K562 (cell line): Measurements from ENCODE around the gene GPR15. TPM values are rescaled to one million over a fixed set of nuclear protein-coding genes. Genes with fewer than 3 reads are reported as not detected.

Experiments
- ARID1B ChIP-seq: fragments of 450-650 bp; IDR thresholded peaks from 2 replicates; pipeline ENCODE4 v1.6.1; 2016; ENCODE audit warnings: antibody characterized with exemption, mild to moderate bottlenecking, inconsistent platforms
- BRF2 ChIP-seq: IDR thresholded peaks from 3 replicates; pipeline ENCODE4 v1.6.1; 2011; ENCODE audit warnings: borderline replicate concordance, mild to moderate bottlenecking; ENCODE audit not compliant: insufficient read length, insufficient read depth
- CEBPB ChIP-seq: fragments of 450-650 bp; IDR thresholded peaks from 2 replicates; pipeline ENCODE4 v1.6.1; 2016; ENCODE audit warnings: missing genetic modification characterization, missing compliant biosample characterization
- E2F3 ChIP-seq: fragments of 250-450 bp; sonication (Bioruptor Pico); IDR thresholded peaks from 2 replicates; pipeline ENCODE4 v1.4.0; 2020; ENCODE audit warnings: mild to moderate bottlenecking
- EZH2 ChIP-seq: IDR thresholded peaks from 2 replicates; pipeline ENCODE4 v1.6.1; 2012; ENCODE audit warnings: low read depth, mild to moderate bottlenecking, inconsistent platforms, low read length, borderline replicate concordance
- HDAC3 ChIP-seq: fragments of 450-650 bp; IDR thresholded peaks from 2 replicates; pipeline ENCODE4 v1.6.1; 2018; ENCODE audit warnings: borderline replicate concordance, mild to moderate bottlenecking, moderate library complexity; ENCODE audit not compliant: partially characterized antibody
- ID3 ChIP-seq, 2 experiments: fragments of 250-450 bp in 1 of 2; fragments of 450-650 bp in 1 of 2; sonication (Bioruptor Pico) in 1 of 2; IDR thresholded peaks; 2 replicates each; pipeline versions ENCODE4 v1.6.1 to v1.8.0; 2016 to 2021; ENCODE audit warnings: mild to moderate bottlenecking in 2 of 2, moderate library complexity in 2 of 2, missing compliant biosample characterization in 1 of 2, missing genetic modification characterization in 1 of 2
- KLF1 ChIP-seq: fragments of 450-650 bp; IDR thresholded peaks from 2 replicates; pipeline ENCODE4 v1.6.1; 2016; ENCODE audit warnings: missing genetic modification characterization, missing compliant biosample characterization
- MCM2 ChIP-seq: fragments of 450-650 bp; IDR thresholded peaks from 2 replicates; pipeline ENCODE4 v1.6.1; 2017; ENCODE audit warnings: low read depth, mild to moderate bottlenecking
- POLR2AphosphoS2 ChIP-seq: IDR thresholded peaks from 2 replicates; pipeline ENCODE4 v1.6.1; 2012; ENCODE audit warnings: low read length, improper control_type of control experiment
- RBBP5 ChIP-seq: fragments of 200-600 bp; sonication (generic); IDR thresholded peaks from 2 replicates; pipeline ENCODE4 v1.6.1; 2012; ENCODE audit warnings: borderline replicate concordance, mild to moderate bottlenecking, low read length, control low read depth, inconsistent platforms; ENCODE audit not compliant: insufficient read depth, poor library complexity, severe bottlenecking
- RBM17 ChIP-seq: fragments of 200-400 bp; formaldehyde crosslinking; IDR thresholded peaks from 2 replicates; pipeline ENCODE4 v1.6.1; 2017; ENCODE audit warnings: low read depth, mild to moderate bottlenecking, low read length, borderline replicate concordance
- SAP30 ChIP-seq: fragments of 200-600 bp; sonication (generic); IDR thresholded peaks from 2 replicates; pipeline ENCODE4 v1.6.1; 2012; ENCODE audit warnings: borderline replicate concordance, low read depth, mild to moderate bottlenecking, moderate library complexity, low read length, control low read depth, inconsistent platforms; ENCODE audit not compliant: insufficient read depth, poor library complexity, severe bottlenecking
- SMARCA4 ChIP-seq: fragments of 450-650 bp; IDR thresholded peaks from 2 replicates; pipeline ENCODE4 v1.6.1; 2016
- SMARCC2 ChIP-seq: fragments of 450-650 bp; IDR thresholded peaks from 2 replicates; pipeline ENCODE4 v1.6.1; 2017; ENCODE audit warnings: antibody characterized with exemption, moderate library complexity, mild to moderate bottlenecking, low read depth
- TCF7L2 ChIP-seq: fragments of 150-350 bp; IDR thresholded peaks from 2 replicates; pipeline ENCODE4 v1.6.1; 2016; ENCODE audit warnings: low read depth, mild to moderate bottlenecking, low read length, moderate library complexity
- ZFP1 ChIP-seq: fragments of 450-650 bp; formaldehyde crosslinking; IDR thresholded peaks from 2 replicates; pipeline ENCODE4 v1.4.0; 2020; ENCODE audit warnings: mild to moderate bottlenecking, mixed read lengths
- ZFP36 ChIP-seq: fragments of 150-350 bp; IDR thresholded peaks from 2 replicates; pipeline ENCODE4 v1.6.1; 2018; ENCODE audit warnings: low read length, low read depth; ENCODE audit not compliant: partially characterized antibody
- ZFX ChIP-seq: sonication (generic); formaldehyde crosslinking; IDR thresholded peaks from 2 replicates; pipeline ENCODE4 v1.8.0; 2022; ENCODE audit warnings: mild to moderate bottlenecking, missing genetic modification reagents, moderate library complexity
- ZHX1 ChIP-seq: fragments of 150-350 bp; conservative IDR thresholded peaks from 2 replicates; pipeline ENCODE4 v1.6.1; 2014; ENCODE audit warnings: low read length
- ZNF174 ChIP-seq: fragments of 250-450 bp; sonication (Bioruptor Pico); IDR thresholded peaks from 2 replicates; pipeline ENCODE4 v1.4.0; 2020; ENCODE audit warnings: mild to moderate bottlenecking
- ZNF239 ChIP-seq: fragments of 250-450 bp; sonication (Bioruptor Pico); IDR thresholded peaks from 2 replicates; pipeline ENCODE4 v1.4.0; 2020; ENCODE audit warnings: mild to moderate bottlenecking
- ZNF436 ChIP-seq: fragments of 250-450, 450-650 bp; sonication (Bioruptor Pico); formaldehyde crosslinking; IDR thresholded peaks from 2 replicates; pipeline ENCODE4 v1.7.0; 2020; ENCODE audit warnings: mild to moderate bottlenecking
- ZNF584 ChIP-seq: fragments of 200-800 bp; sonication (Bioruptor generic); IDR thresholded peaks from 2 replicates; pipeline ENCODE4 v1.6.1; 2016; ENCODE audit warnings: low read depth, mild to moderate bottlenecking, missing genetic modification characterization, missing compliant biosample characterization
- ZNF785 ChIP-seq: fragments of 250-450 bp; sonication (Bioruptor Pico); IDR thresholded peaks from 2 replicates; pipeline ENCODE4 v1.4.0; 2020; ENCODE audit warnings: mild to moderate bottlenecking
- polyA plus RNA-seq, 8 experiments: library from polyadenylated mRNA; depleted of rRNA in 4 of 8; stranded (reverse) in 5 of 8; unstranded in 3 of 8; fragments of >200 nt; fragmentation: Nextera tagmentation in 2 of 8; fragmentation: Illumina TruSeq in 1 of 8; extraction: Ambion mirVana in 2 of 8; extraction: Trizol in 1 of 8; gene quantifications; 2 replicates each; pipeline versions ENCODE4 v1.2.1 to v1.2.3, GENCODE V29; 2011 to 2014; ENCODE audit warnings: inconsistent platforms in 1 of 8, missing spikeins in 1 of 8
- total RNA-seq, 7 experiments: library from RNA; depleted of rRNA in 6 of 7; stranded (reverse); fragments of >200 nt in 6 of 7; fragmentation: Illumina TruSeq in 2 of 7; extraction: Trizol in 2 of 7; gene quantifications; 2 replicates each; pipeline versions ENCODE4 v1.2.1 to v1.2.3, GENCODE V29; 2011 to 2021; ENCODE audit warnings: low replicate concordance in 1 of 7

GPR15 gene
- total and polyA plus RNA-seq, 9 of the 15 experiments (the other 6 are each of a cell fraction or from before 2014, with no cell fraction given), result 0.13 TPM; not detected in 8

GRCh38 chr3:98522544-98523281, 9.1 kb upstream of the GPR15 start, which contains the start of gene CLDND1 (continued):
- TF ChIP-seq ZNF785 (no peak), BRF2 (no peak), ZNF239 (CRISPR knock-in tag) (no peak), ARID1B (no peak), SAP30 (no peak), ZFP36 (no peak), HDAC3 (no peak), ZFP1 (no peak), ZNF436 (CRISPR knock-in tag) (no peak), POLR2AphosphoS2 (no peak), RBBP5 (peak; percentile 75), EZH2 (no peak), SMARCA4 (0 out of 2 replicates have a peak, but pooled peaks have one; percentile 4), E2F3 (CRISPR knock-in tag) (no peak), ZNF584 (CRISPR knock-in tag) (no peak), ZNF174 (no peak), MCM2 (no peak), TCF7L2 (no peak), KLF1 (tag) (no peak), ID3 (CRISPR knock-in tag; IDR thresholded peaks at IDR 0.05) (no peak), ID3 (tag; IDR thresholded peaks at IDR 0.05) (no peak), RBM17 (no peak), ZHX1 (no peak), SMARCC2 (no peak), ZFX (CRISPR knock-in tag) (peak; percentile 91), CEBPB (no peak)
